NCI-H2196 (cell line): ENCODE data around the gene LIN7A.
"Not testable (repeated sequence)": the region's sequence is repeated elsewhere in the genome, so short reads cannot be mapped to it uniquely, and the experiment has no call there.

ENCODE experiments used
- DNase-seq: peaks from one replicate; lab custom pipeline; 2025; ENCODE audit not compliant: unreplicated experiment; lab: John Stamatoyannopoulos, UW

LIN7A gene

DNA sequence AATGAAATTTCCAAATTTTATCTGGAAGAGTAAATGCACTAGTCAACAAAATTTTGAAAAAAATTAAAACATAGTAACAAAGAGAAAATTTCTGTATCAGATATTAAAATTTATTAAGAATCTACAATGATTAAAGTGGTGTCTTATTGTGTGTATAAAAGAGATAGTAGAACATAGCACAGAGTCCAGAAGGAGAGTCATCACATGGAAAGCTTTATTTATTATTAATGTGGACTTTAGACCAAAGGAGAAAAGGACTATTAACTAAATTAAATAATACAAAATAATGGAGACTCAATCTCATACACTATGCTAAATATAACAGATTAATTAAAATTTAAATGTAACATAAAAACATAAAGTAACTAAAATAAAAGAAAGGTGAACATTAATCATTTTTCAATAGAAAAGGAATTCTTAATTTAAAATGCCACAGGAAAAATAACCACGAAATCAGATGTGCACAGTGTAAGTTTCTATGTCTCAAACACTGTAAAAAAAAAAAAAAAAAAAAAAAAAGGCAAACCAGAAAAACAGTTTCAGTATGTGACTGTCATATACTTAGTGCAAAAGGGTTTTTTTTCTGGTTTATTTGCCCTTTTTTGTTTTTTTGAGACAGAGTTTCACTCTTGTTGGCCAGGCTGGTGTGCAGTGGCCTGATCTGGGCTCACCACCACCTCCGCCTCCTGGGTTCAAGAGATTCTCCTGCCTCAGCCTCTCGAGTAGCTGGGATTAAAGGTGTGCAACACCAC, 125.6 kb downstream of the LIN7A start:
- no peak for DNase-seq

- DNase-seq, result no peak
These were observed 126.9 kb downstream of the LIN7A start for GRCh38 chr12:80810874-80811273.

DNA sequence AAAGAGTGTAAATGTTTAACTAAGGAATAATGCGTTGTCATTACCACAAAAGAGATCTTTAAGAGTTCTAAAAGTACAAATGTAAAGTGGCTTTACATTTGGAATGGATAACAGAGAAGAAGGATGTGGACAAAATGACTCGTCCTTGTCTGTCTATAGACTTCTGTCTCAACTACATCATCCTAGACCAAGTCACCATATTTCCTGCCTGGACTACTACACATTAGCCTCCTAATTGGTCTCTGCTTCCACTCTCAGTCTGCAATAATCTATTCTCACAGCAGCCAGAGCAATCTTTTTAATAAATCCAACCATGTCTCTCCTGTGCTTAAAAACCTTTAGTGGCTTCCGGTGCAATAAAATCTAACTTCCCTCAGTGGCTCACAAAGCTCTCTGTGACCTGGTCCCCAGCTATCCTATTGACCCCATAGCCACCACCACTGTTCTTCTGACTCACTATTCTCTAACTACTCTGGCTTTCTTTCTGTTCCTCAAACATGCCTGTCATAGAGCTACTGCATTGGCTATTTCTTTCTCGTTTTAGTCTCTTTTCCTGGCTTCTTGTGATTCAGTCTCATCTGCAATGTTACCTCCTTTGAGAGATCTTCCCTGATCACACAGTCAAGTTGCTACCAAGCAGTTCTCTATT, 130.0 kb downstream of the LIN7A start:
- DNase-seq, result no peak

GRCh38 chr12:80805106-80805505, 132.6 kb downstream of the LIN7A start:
- DNase-seq, result no peak

GRCh38 chr12:80802652-80803400, 134.9 kb downstream of the LIN7A start:
- DNase-seq, result no peak

DNA sequence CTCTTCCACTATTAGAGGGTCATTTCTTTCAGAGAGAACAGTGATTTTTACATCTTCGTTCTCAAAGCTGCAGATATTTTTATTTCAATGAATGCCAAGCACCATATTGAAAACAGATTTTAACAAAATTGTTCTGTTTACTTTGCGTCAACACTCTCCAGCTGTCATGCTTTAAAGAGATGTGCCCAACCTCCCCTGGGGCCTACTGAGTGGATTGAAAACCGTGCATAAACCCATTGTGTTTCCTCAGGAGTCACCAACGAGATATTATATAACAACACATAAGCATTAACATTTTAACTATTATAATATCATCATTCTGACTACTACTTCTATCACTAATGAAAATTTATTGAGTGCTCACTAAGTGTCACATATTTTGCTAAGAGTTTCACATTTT, 139.5 kb downstream of the LIN7A start:
- DNase-seq, result no peak

- DNase-seq, result no peak
These were observed 143.2 kb downstream of the LIN7A start for GRCh38 chr12:80794551-80794950.

GRCh38 chr12:80792861-80793260, 144.9 kb downstream of the LIN7A start:
- DNase-seq, result no peak

GRCh38 chr12:80791863-80792262, 145.9 kb downstream of the LIN7A start:
- no peak for DNase-seq

DNA sequence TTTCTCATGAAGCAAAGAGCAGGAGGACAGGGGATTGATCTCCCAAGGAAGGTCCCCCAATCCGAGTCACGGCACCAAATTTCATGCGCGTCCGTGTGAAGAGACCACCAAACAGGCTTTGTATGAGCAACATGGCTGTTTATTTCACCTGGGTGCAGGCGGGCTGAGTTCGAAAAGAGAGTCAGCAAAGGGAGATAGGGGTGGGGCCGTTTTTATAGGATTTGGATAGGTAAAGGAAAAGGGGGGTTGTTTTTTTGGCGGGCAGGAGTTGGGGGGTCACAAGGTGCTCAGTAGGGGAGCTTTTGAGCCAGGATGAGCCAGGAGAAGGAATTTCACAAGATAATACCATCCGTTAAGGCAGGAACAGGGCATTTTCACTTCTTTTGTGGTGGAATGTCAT, 149.3 kb downstream of the LIN7A start:
- not testable (repeated sequence) for DNase-seq

- not testable (repeated sequence) for DNase-seq
These were observed 154.7 kb downstream of the LIN7A start for GRCh38 chr12:80782963-80783470.

DNA sequence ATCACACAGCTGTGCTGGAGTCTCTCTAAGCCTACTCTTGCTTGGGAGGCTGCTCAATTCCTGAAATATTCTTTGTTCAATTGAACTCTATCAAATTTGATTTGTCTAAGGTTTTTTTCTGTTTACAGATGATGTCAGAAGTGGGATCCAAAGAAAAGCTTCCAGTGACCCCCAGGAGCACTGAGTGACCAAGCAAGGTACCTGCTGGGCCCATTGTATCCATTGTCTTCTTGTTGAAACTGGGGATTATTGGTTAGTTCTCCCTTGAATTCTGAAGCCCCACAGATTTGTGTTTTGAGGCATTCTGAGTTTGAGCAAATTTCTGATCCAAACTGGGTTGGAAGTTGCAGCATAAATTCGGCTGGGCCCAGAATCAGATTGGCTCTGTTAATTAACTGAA, 156.4 kb downstream of the LIN7A start:
- DNase-seq, result no peak

- DNase-seq, result no peak
These were observed 157.0 kb downstream of the LIN7A start for GRCh38 chr12:80780746-80781145.

GRCh38 chr12:80778005-80778541, 159.7 kb downstream of the LIN7A start:
- no peak for DNase-seq

DNA sequence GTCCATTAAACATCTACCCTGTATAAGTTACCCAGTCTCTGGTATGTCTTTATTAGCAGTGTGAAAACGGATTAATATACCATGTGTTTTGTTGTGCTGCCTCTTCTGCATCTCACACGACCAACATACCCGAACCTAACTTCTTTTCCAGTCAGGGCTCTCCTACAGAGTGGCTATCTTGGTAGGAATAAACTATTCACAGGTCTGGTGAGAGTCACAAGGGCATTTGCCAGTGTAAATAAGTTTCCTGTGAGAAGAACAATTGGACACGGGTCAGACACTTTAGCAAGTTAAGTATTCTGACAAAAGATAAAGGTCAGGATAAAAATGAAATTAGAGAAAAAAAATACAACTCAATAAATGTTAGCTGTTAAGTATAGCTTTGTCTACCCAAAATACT, 160.1 kb downstream of the LIN7A start:
- DNase-seq, result no peak

- DNase-seq, result no peak
These were observed 161.0 kb downstream of the LIN7A start for GRCh38 chr12:80776706-80777105.

GRCh38 chr12:80770958-80771357, 166.8 kb downstream of the LIN7A start:
- no peak for DNase-seq

GRCh38 chr12:80769553-80770140, 168.1 kb downstream of the LIN7A start:
- no peak for DNase-seq

- no peak for DNase-seq
These were observed 170.8 kb downstream of the LIN7A start for GRCh38 chr12:80766897-80767296.

GRCh38 chr12:80766210-80766609, 171.5 kb downstream of the LIN7A start:
- no peak for DNase-seq

- no peak for DNase-seq
These were observed 173.9 kb downstream of the LIN7A start for GRCh38 chr12:80763874-80764273.
